ENCODE measurements around the gene HS3ST3A1.

GRCh38 chr17:13541032-13541480, 60.7 kb downstream of the HS3ST3A1 start:
- TF ChIP-seq CTCF (IDR thresholded peaks at IDR 0.05) (no peak), POLR2A (IDR thresholded peaks at IDR 0.05) (no peak)
